Measurements from ENCODE around the gene ADGRE3.

Gene ADGRE3

GRCh38 chr19:14683439-14683838 is 8.8 kb upstream of the ADGRE3 start:
- TF ChIP-seq CTCF (conservative IDR thresholded peaks at IDR 0.05; ENCODE audit: control insufficient read depth, insufficient read depth, low read depth, low read length): no peak
- DNase-seq (ENCODE audit: low read depth): no peak
- no peak overlapping the region for H3K4me3 ChIP-seq (ENCODE audit: control insufficient read depth, low read depth, low read length)

- no peak for DNase-seq (ENCODE audit: low read depth)
- no peak for TF ChIP-seq CTCF (conservative IDR thresholded peaks at IDR 0.05; ENCODE audit: control insufficient read depth, insufficient read depth, low read depth, low read length)
- H3K4me3 ChIP-seq (ENCODE audit: control insufficient read depth, low read depth, low read length): no peak overlapping the region
Measured at GRCh38 chr19:14682084-14682483, 7.4 kb upstream of the ADGRE3 start.

- no peak for TF ChIP-seq CTCF (conservative IDR thresholded peaks at IDR 0.05; ENCODE audit: control insufficient read depth, insufficient read depth, low read depth, low read length)
- DNase-seq (ENCODE audit: low read depth): no peak
- no peak overlapping the region for H3K4me3 ChIP-seq (ENCODE audit: control insufficient read depth, low read depth, low read length)
Measured at GRCh38 chr19:14678199-14678598, 3.6 kb upstream of the ADGRE3 start.

GRCh38 chr19:14677464-14677863 is 2.8 kb upstream of the ADGRE3 start:
- TF ChIP-seq CTCF (conservative IDR thresholded peaks at IDR 0.05; ENCODE audit: control insufficient read depth, insufficient read depth, low read depth, low read length): no peak
- no peak overlapping the region for H3K4me3 ChIP-seq (ENCODE audit: control insufficient read depth, low read depth, low read length)
- no peak for DNase-seq (ENCODE audit: low read depth)

- TF ChIP-seq CTCF (conservative IDR thresholded peaks at IDR 0.05; ENCODE audit: control insufficient read depth, insufficient read depth, low read depth, low read length): no peak
- no peak for DNase-seq (ENCODE audit: low read depth)
- no peak overlapping the region for H3K4me3 ChIP-seq (ENCODE audit: control insufficient read depth, low read depth, low read length)
Measured at GRCh38 chr19:14676762-14677161, 2.1 kb upstream of the ADGRE3 start.

GRCh38 chr19:14673088-14673487 is 1.6 kb downstream of the ADGRE3 start:
- no peak overlapping the region for H3K4me3 ChIP-seq (ENCODE audit: control insufficient read depth, low read depth, low read length)
- TF ChIP-seq CTCF (conservative IDR thresholded peaks at IDR 0.05; ENCODE audit: control insufficient read depth, insufficient read depth, low read depth, low read length): no peak
- DNase-seq (ENCODE audit: low read depth): no peak

GRCh38 chr19:14672188-14672872 is 2.3 kb downstream of the ADGRE3 start:
- DNase-seq (ENCODE audit: low read depth): peak; percentile 18

More at GRCh38 chr19:14672188-14672872, 2.3 kb downstream of the ADGRE3 start:
- TF ChIP-seq CTCF (conservative IDR thresholded peaks at IDR 0.05; ENCODE audit: control insufficient read depth, insufficient read depth, low read depth, low read length): no peak
- H3K4me3 ChIP-seq (ENCODE audit: control insufficient read depth, low read depth, low read length): no peak overlapping the region
